SK-N-SH (cell line): ENCODE measurements around the gene UGCG. TPM values are rescaled to one million over a fixed set of nuclear protein-coding genes. Genes with fewer than 3 reads are reported as not detected.

Experiments
- CTCF ChIA-PET: fragments of 300-600, 350-600 bp; formaldehyde crosslinking; extraction: SDS; loops from one replicate; lab custom pipeline; 2021; lab: Yijun Ruan, JAX
- POLR2A ChIA-PET: fragments of 350-600 bp; sonication (Branson Sonifier 250); formaldehyde crosslinking; extraction: SDS; loops from one replicate; lab custom pipeline; 2020; ENCODE audit warnings: antibody characterized with exemption, inconsistent platforms; lab: Yijun Ruan, JAX
- DNase-seq: peaks from one replicate; pipeline ENCODE4 v3.0.0; 2012
- H2AFZ ChIP-seq: fragments of 200-600 bp; sonication (generic); 2 replicates; pipeline ENCODE4 v1.8.1; 2016; ENCODE audit warnings: antibody characterized with exemption, mild to moderate bottlenecking, low read depth
- H3F3A ChIP-seq: fragments of 200-600 bp; sonication (generic); replicated peaks from 2 replicates; pipeline ENCODE3; 2016; ENCODE audit warnings: antibody characterized with exemption, mild to moderate bottlenecking; ENCODE audit not compliant: insufficient read depth
- H3K27ac ChIP-seq, 2 experiments: fragments of 200-500 bp in 1 of 2; fragments of 200-600 bp in 1 of 2; sonication (Bioruptor generic) in 1 of 2; sonication (generic), shearing (Covaris generic) in 1 of 2; 2 replicates each; pipeline versions ENCODE4 v1.5.1 to v1.6.1; 2014 to 2016; ENCODE audit warnings: low read depth in 2 of 2, inconsistent platforms in 1 of 2, low read length in 1 of 2, mild to moderate bottlenecking in 1 of 2, mixed read lengths in 1 of 2
- H3K27me3 ChIP-seq: fragments of 200-600 bp; sonication (generic), shearing (Covaris generic); 2 replicates; pipeline ENCODE4 v1.6.1; 2016; ENCODE audit warnings: mixed run types; ENCODE audit not compliant: insufficient read depth
- H3K36me3 ChIP-seq, 2 experiments: fragments of 200-500 bp in 1 of 2; fragments of 200-600 bp in 1 of 2; sonication (Bioruptor generic) in 1 of 2; sonication (generic) in 1 of 2; replicated peaks in 1 of 2; 2 replicates each; pipeline versions ENCODE3 to v1.5.1; 2014 to 2016; ENCODE audit warnings: low read length in 1 of 2, mild to moderate bottlenecking in 1 of 2; ENCODE audit not compliant: insufficient read depth in 2 of 2, control insufficient read depth in 1 of 2
- H3K4me1 ChIP-seq, 2 experiments: fragments of 200-500 bp in 1 of 2; fragments of 200-600 bp in 1 of 2; sonication (Bioruptor generic) in 1 of 2; sonication (generic), shearing (Covaris generic) in 1 of 2; 2 replicates each; pipeline versions ENCODE4 v1.5.1 to v1.6.1; 2014 to 2016; ENCODE audit warnings: low read depth in 1 of 2, low read length in 1 of 2, mixed run types in 1 of 2; ENCODE audit not compliant: insufficient read depth in 2 of 2, control insufficient read depth in 1 of 2
- H3K4me2 ChIP-seq: fragments of 200-600 bp; sonication (generic), shearing (Covaris generic); 2 replicates; pipeline ENCODE4 v1.6.1; 2017; ENCODE audit warnings: mixed run types
- H3K4me3 ChIP-seq, 2 experiments: fragments of 200-500 bp in 1 of 2; fragments of 200-600 bp in 1 of 2; sonication (Bioruptor generic) in 1 of 2; sonication (generic), shearing (Covaris generic) in 1 of 2; 2 replicates each; pipeline versions ENCODE4 v1.5.1 to v1.8.1; 2014 to 2016; ENCODE audit warnings: low read depth in 2 of 2, inconsistent platforms in 1 of 2, low read length in 1 of 2, mild to moderate bottlenecking in 1 of 2, mixed read lengths in 1 of 2, moderate library complexity in 1 of 2
- H3K79me2 ChIP-seq: fragments of 200-600 bp; sonication (generic); 2 replicates; pipeline ENCODE4 v1.8.1; 2017; ENCODE audit warnings: mild to moderate bottlenecking; ENCODE audit not compliant: insufficient read depth
- H3K9ac ChIP-seq: fragments of 200-600 bp; sonication (generic); 2 replicates; pipeline ENCODE4 v1.6.1; 2017; ENCODE audit warnings: mixed run types
- H3K9me2 ChIP-seq: fragments of 200-600 bp; sonication (generic); 2 replicates; pipeline ENCODE4 v1.6.1; 2017; ENCODE audit warnings: mixed run types
- H3K9me3 ChIP-seq: fragments of 200-600 bp; sonication (generic); 2 replicates; pipeline ENCODE4 v1.6.1; 2017; ENCODE audit warnings: mixed run types, mild to moderate bottlenecking, moderate library complexity
- H4K20me1 ChIP-seq: fragments of 200-600 bp; sonication (generic); 2 replicates; pipeline ENCODE4 v1.6.1; 2017; ENCODE audit warnings: mild to moderate bottlenecking, mixed run types; ENCODE audit not compliant: insufficient read depth
- IRF3 ChIP-seq: fragments of 150-350 bp; IDR thresholded peaks from 2 replicates; pipeline ENCODE4 v1.6.1; 2016; ENCODE audit warnings: mild to moderate bottlenecking, low read depth, low read length
- NRF1 ChIP-seq: IDR thresholded peaks from 2 replicates; pipeline ENCODE4 v1.6.1; 2012; ENCODE audit warnings: low read depth, mild to moderate bottlenecking, low read length
- PBX3 ChIP-seq: IDR thresholded peaks from 2 replicates; pipeline ENCODE4; 2012
- POLR2AphosphoS5 ChIP-seq: IDR thresholded peaks from 2 replicates; pipeline ENCODE4 v1.6.1; 2012; ENCODE audit warnings: low read depth, low read length
- RAD21 ChIP-seq: IDR thresholded peaks from 2 replicates; pipeline ENCODE4 v1.6.1; 2012; ENCODE audit warnings: mild to moderate bottlenecking, low read length
- REST ChIP-seq: IDR thresholded peaks from 2 replicates; pipeline ENCODE4 v1.6.1; 2012; ENCODE audit warnings: mild to moderate bottlenecking, low read depth, low read length, moderate library complexity
- SIN3A ChIP-seq: IDR thresholded peaks from 2 replicates; pipeline ENCODE4 v1.6.1; 2012; ENCODE audit warnings: low read depth, mild to moderate bottlenecking, low read length, moderate library complexity, borderline replicate concordance
- SMC3 ChIP-seq: IDR thresholded peaks from 2 replicates; pipeline ENCODE4 v1.6.1; 2012; ENCODE audit warnings: low read depth, low read length, improper control_type of control experiment
- TAF1 ChIP-seq: IDR thresholded peaks from 2 replicates; pipeline ENCODE4 v1.6.1; 2012; ENCODE audit warnings: low read depth, mild to moderate bottlenecking, low read length, moderate library complexity, borderline replicate concordance
- USF2 ChIP-seq: fragments of 150-350 bp; IDR thresholded peaks from 2 replicates; pipeline ENCODE4 v1.6.1; 2017; ENCODE audit warnings: antibody characterized with exemption, low read length, low read depth, borderline replicate concordance
- ZBTB33 ChIP-seq: IDR thresholded peaks from 2 replicates; pipeline ENCODE4 v1.4.0; 2012; ENCODE audit warnings: low read depth, borderline replicate concordance
- WGBS: methylation state at CpG from one replicate; pipeline ENCODE4 v1.1.6; 2017; ENCODE audit warnings: low lambda C conversion rate; 5-methylcytosine and 5-hydroxymethylcytosine counted together
- polyA plus RNA-seq, 3 experiments: library from polyadenylated mRNA; depleted of rRNA; stranded (reverse); fragments of >200 nt; gene quantifications; 2 replicates each; pipeline ENCODE4 v1.2.3, GENCODE V29; 2012

Gene UGCG
- polyA plus RNA-seq (2012; rRNA removed) = 20.0 and 29.6 TPM in 2 replicates
- 31.2 and 41.5 TPM in 2 replicates for polyA plus RNA-seq (2012; cell fraction: cytosol; rRNA removed)
- 14.0 and 31.3 TPM in 2 replicates for polyA plus RNA-seq (2012; cell fraction: nucleus; rRNA removed)

- peaks cover 44% of the 10 kb centered on the region for H3K79me2 ChIP-seq
- POLR2A ChIA-PET = interaction anchor here (1.0 kb wide), 1 partner anchor 14 kb away, joined by 3 read pairs; no protein-coding TSS in a partner anchor
Measured at GRCh38 chr9:111895996-111896941, at the start of gene UGCG. Gene UGCG (plus strand): TSS chr9:111896814. CDS start chr9:111897216, 402 bp downstream.

More at GRCh38 chr9:111895996-111896941, at the start of gene UGCG:
- Histone ChIP-seq H2AFZ (peak within 1 kb of the TSS; percentile 85), H3K4me1 (peaks cover 4 to 7% of the 10 kb centered on the region in 2 experiments; a peak in 3 of 4 replicates), H3K36me3 (no peaks in the 10 kb centered on the region), H3K4me3 (peak within 1 kb of the TSS; percentile 71 to 89), H3K9ac (peak within 1 kb of the TSS; percentile 92), H3K27ac (peak within 1 kb of the TSS; percentile 92 to 93), H3K27me3 (no peaks in the 10 kb centered on the region), H3K9me3 (no peaks in the 10 kb centered on the region), H3K9me2 (no peaks in the 10 kb centered on the region), H4K20me1 (peaks cover 32% of the 10 kb centered on the region), H3F3A (peaks cover 9% of the 10 kb centered on the region), H3K4me2 (peak within 1 kb of the TSS; percentile 90)
- CTCF ChIA-PET = interaction anchor here (0.6 to 0.8 kb wide), 2 partner anchors 29 to 471 kb away, joined by 3 read pairs; no protein-coding TSS in a partner anchor
- WGBS = 6% methylated on average over 13 of the region's 84 CpGs
- peak; percentile 98 for DNase-seq
- TF ChIP-seq USF2 (peak; percentile 18; the same call in 1 of the 2 replicates), NRF1 (peak; percentile 33; the same call in 1 of the 2 replicates), ZBTB33 (no peak), RAD21 (peak; percentile 9; the same call in 1 of the 2 replicates), SMC3 (no peak), IRF3 (no peak), REST (no peak), PBX3 (0 out of 2 replicates have a peak, but pooled peaks have one; percentile 1), SIN3A (peak; percentile 75; the same call in 1 of the 2 replicates), TAF1 (peak; percentile 87), POLR2AphosphoS5 (peak; percentile 93)
